GM19324 (cell line): ENCODE measurements around the gene SPATA2L.
A peak's percentile ranks its signal among the peaks of the same experiment; 100 is the strongest.

ENCODE experiments used
- ATAC-seq: cut with Tn5 transposase; IDR thresholded peaks from one replicate; pipeline ENCODE4 v1.9.1; 2021; ENCODE audit warnings: mild to moderate bottlenecking, moderate library complexity; ENCODE audit not compliant: unreplicated experiment, low FRiP score

Gene SPATA2L

GRCh38 chr16:89658221-89658879 is 43.2 kb downstream of the SPATA2L start:
- ATAC-seq = no peak

- peak; percentile 92 for ATAC-seq
These were observed 43.9 kb downstream of the SPATA2L start, which contains the start of the genes CHMP1A and SPATA33 for GRCh38 chr16:89657442-89658220. CHMP1A (minus strand) TSS chr16:89657708; CDS start chr16:89657588, 120 bp downstream. SPATA33 (plus strand) TSS chr16:89657836; CDS start chr16:89657912, 76 bp downstream.

DNA sequence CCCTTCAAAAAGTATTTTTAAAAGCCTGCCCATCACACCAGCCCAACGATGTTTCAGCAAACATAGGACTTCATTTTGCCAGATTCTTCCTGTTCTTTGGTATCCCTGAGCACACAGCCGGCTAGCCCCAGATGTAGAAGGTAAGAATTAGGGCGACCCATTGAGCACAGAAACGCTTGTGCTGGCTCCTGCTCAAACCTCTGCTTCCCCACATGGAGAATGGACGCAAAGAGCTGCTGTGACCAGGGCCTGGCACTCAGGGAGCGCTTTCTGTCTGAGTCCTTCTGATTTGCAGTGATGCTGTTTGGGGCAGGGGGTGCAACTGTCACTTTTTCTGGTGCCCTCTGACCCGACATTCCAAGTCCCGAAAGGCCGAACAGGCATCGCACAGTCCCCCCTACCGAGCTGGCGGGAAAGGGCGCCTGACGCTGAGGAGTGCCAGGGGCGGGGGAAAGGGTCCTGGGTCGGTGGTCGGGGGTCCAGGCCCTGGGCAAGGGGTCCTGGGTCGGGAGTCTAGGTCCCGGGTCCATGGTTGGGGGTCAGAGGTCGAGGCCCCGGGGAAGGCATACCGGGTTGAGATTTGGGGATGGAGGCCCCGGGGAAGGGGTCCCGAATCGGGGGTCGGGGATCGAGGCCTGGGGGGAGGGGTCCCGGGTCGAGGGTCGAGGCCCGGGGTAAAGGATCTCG is 44.9 kb downstream of the SPATA2L start:
- ATAC-seq = no peak

- no peak for ATAC-seq
These were observed 46.4 kb downstream of the SPATA2L start for GRCh38 chr16:89655062-89655643.

- no peak for ATAC-seq
These were observed 47.7 kb downstream of the SPATA2L start for GRCh38 chr16:89653656-89654295.

DNA sequence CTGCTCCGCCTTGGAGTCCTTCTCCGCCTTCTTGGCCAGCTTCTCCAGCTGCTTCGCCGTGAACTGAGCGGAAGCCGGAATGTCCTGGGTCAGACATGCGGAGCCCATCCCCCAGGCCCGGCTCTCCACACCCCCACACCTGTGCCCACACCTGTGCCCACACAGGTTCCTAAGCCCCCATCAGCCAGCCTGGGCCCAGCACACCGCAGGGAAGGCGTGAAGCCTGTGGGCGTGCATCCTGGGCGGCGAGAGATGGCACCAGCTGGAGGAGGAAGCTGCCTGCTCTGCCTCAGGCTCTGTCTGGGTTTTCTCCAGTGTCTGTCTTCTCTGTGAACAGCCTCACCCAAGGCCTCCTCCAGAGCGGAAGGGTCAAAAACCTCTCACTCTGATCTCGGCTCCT is 49.9 kb downstream of the SPATA2L start:
- no peak for ATAC-seq

DNA sequence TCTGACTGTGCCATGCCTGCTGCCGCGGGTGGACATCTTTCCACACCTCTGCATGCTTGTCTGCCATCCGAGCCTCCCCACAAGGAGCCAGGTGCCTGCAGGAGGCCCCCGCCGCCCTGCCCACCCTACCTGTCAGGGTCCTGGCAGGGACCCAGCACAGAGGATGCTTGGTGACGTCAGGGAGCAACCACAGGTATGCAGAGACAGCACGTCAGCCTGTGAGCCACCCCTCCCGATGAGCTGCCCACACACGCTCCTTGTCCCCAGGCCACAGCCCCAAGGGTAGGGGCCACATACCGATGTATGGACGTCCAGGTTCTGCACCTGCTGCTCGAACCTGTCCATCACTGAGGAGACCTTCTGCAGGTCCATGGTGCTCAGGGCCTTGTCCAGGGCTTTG is 54.6 kb downstream of the SPATA2L start:
- no peak for ATAC-seq
